HEK293 (cell line): ENCODE results near the gene DDX25.

Experiments
- CTCF ChIP-seq: fragments of 450-650 bp; formaldehyde crosslinking; IDR thresholded peaks from 2 replicates; pipeline ENCODE4 v1.5.1; 2016; ENCODE audit warnings: missing biosample characterization, missing genetic modification characterization
- KLF16 ChIP-seq: fragments of 450-650 bp; formaldehyde crosslinking; IDR thresholded peaks from 2 replicates; pipeline ENCODE4 v1.5.1; 2017; ENCODE audit warnings: missing biosample characterization, missing genetic modification characterization
- KLF9 ChIP-seq: fragments of 450-650 bp; formaldehyde crosslinking; IDR thresholded peaks from 2 replicates; pipeline ENCODE4 v1.5.1; 2016; ENCODE audit warnings: missing biosample characterization, missing genetic modification characterization, low read depth
- OVOL3 ChIP-seq: fragments of 450-650 bp; formaldehyde crosslinking; IDR thresholded peaks from 2 replicates; pipeline ENCODE4 v1.5.1; 2016; ENCODE audit warnings: missing biosample characterization, missing genetic modification characterization
- PRDM6 ChIP-seq: fragments of 450-650 bp; formaldehyde crosslinking; IDR thresholded peaks from 2 replicates; pipeline ENCODE4 v1.5.1; 2017; ENCODE audit warnings: missing biosample characterization, missing genetic modification characterization
- RBAK ChIP-seq: fragments of 450-650 bp; formaldehyde crosslinking; IDR thresholded peaks from 2 replicates; pipeline ENCODE4 v1.5.1; 2016; ENCODE audit warnings: missing biosample characterization, missing genetic modification characterization
- SP7 ChIP-seq: fragments of 450-650 bp; formaldehyde crosslinking; IDR thresholded peaks from 2 replicates; pipeline ENCODE4 v1.5.1; 2016; ENCODE audit warnings: missing biosample characterization, missing genetic modification characterization
- YY1 ChIP-seq: fragments of 450-650 bp; formaldehyde crosslinking; IDR thresholded peaks from 2 replicates; pipeline ENCODE4 v1.5.1; 2018; ENCODE audit warnings: missing biosample characterization, missing genetic modification characterization
- ZBTB20 ChIP-seq: fragments of 450-650 bp; formaldehyde crosslinking; IDR thresholded peaks from 2 replicates; pipeline ENCODE4 v1.5.1; 2016; ENCODE audit warnings: missing biosample characterization, missing genetic modification characterization
- ZBTB48 ChIP-seq: fragments of 450-650 bp; formaldehyde crosslinking; IDR thresholded peaks from 2 replicates; pipeline ENCODE4 v1.5.1; 2016; ENCODE audit warnings: missing biosample characterization, missing genetic modification characterization
- ZNF18 ChIP-seq: fragments of 450-650 bp; formaldehyde crosslinking; IDR thresholded peaks from 2 replicates; pipeline ENCODE4 v1.5.1; 2016; ENCODE audit warnings: missing biosample characterization, missing genetic modification characterization
- ZNF19 ChIP-seq: fragments of 450-650 bp; formaldehyde crosslinking; IDR thresholded peaks from 2 replicates; pipeline ENCODE4; 2016; ENCODE audit warnings: missing biosample characterization, missing genetic modification characterization, low read depth
- ZNF214 ChIP-seq: fragments of 450-650 bp; formaldehyde crosslinking; IDR thresholded peaks from 2 replicates; pipeline ENCODE4 v1.5.1; 2017; ENCODE audit warnings: missing biosample characterization, mild to moderate bottlenecking, missing genetic modification characterization, borderline replicate concordance
- ZNF223 ChIP-seq: fragments of 450-650 bp; formaldehyde crosslinking; IDR thresholded peaks from 2 replicates; pipeline ENCODE4 v1.5.1; 2016; ENCODE audit warnings: missing biosample characterization, missing genetic modification characterization
- ZNF280D ChIP-seq: fragments of 450-650 bp; formaldehyde crosslinking; IDR thresholded peaks from 2 replicates; pipeline ENCODE4 v1.5.1; 2016; ENCODE audit warnings: missing biosample characterization, missing genetic modification characterization
- ZNF292 ChIP-seq: fragments of 450-650 bp; formaldehyde crosslinking; IDR thresholded peaks from 2 replicates; pipeline ENCODE4 v1.5.1; 2016; ENCODE audit warnings: low read depth, missing biosample characterization, missing genetic modification characterization, borderline replicate concordance
- ZNF324 ChIP-seq: fragments of 450-650 bp; formaldehyde crosslinking; IDR thresholded peaks from 2 replicates; pipeline ENCODE4 v1.5.1; 2016; ENCODE audit warnings: missing biosample characterization, missing genetic modification characterization
- ZNF366 ChIP-seq: fragments of 450-650 bp; formaldehyde crosslinking; conservative IDR thresholded peaks from 2 replicates; pipeline ENCODE4 v1.5.1; 2016; ENCODE audit warnings: missing biosample characterization, missing genetic modification characterization
- ZNF391 ChIP-seq: fragments of 450-650 bp; formaldehyde crosslinking; IDR thresholded peaks from 2 replicates; pipeline ENCODE4 v1.5.1; 2016; ENCODE audit warnings: low read depth, missing biosample characterization, missing genetic modification characterization, borderline replicate concordance
- ZNF488 ChIP-seq: fragments of 450-650 bp; formaldehyde crosslinking; IDR thresholded peaks from 2 replicates; pipeline ENCODE4 v1.5.1; 2016; ENCODE audit warnings: missing biosample characterization, missing genetic modification characterization
- ZNF623 ChIP-seq: fragments of 450-650 bp; formaldehyde crosslinking; IDR thresholded peaks from 2 replicates; pipeline ENCODE4 v1.5.1; 2016; ENCODE audit warnings: missing biosample characterization, missing genetic modification characterization
- ZNF626 ChIP-seq: fragments of 450-650 bp; sonication (Bioruptor Pico); formaldehyde crosslinking; IDR thresholded peaks from 2 replicates; pipeline ENCODE4 v1.5.1; 2018; ENCODE audit warnings: missing biosample characterization, missing genetic modification characterization, inconsistent platforms
- ZNF692 ChIP-seq: fragments of 450-650 bp; formaldehyde crosslinking; IDR thresholded peaks from 2 replicates; pipeline ENCODE4 v1.5.1; 2016; ENCODE audit warnings: missing biosample characterization, missing genetic modification characterization
- ZNF776 ChIP-seq: fragments of 450-650 bp; formaldehyde crosslinking; IDR thresholded peaks from 2 replicates; pipeline ENCODE4 v1.5.0; 2017; ENCODE audit warnings: missing biosample characterization, missing genetic modification characterization, borderline replicate concordance
- ZNF791 ChIP-seq: fragments of 450-650 bp; formaldehyde crosslinking; IDR thresholded peaks from 2 replicates; pipeline ENCODE4 v1.5.1; 2016; ENCODE audit warnings: missing biosample characterization, missing genetic modification characterization
- ZSCAN23 ChIP-seq: fragments of 450-650 bp; formaldehyde crosslinking; IDR thresholded peaks from 2 replicates; pipeline ENCODE4 v1.5.1; 2016; ENCODE audit warnings: missing biosample characterization, missing genetic modification characterization
- ZSCAN30 ChIP-seq: fragments of 450-650 bp; IDR thresholded peaks from 2 replicates; pipeline ENCODE4 v1.5.1; 2018; ENCODE audit warnings: missing biosample characterization, mild to moderate bottlenecking, missing genetic modification characterization, moderate library complexity
- ZXDB ChIP-seq: fragments of 450-650 bp; formaldehyde crosslinking; IDR thresholded peaks from 2 replicates; pipeline ENCODE4 v1.5.1; 2016; ENCODE audit warnings: missing biosample characterization, missing genetic modification characterization

DDX25 gene

GRCh38 chr11:125887373-125888324 is 16.7 kb upstream of the DDX25 start, which contains the start of gene HYLS1 (continued):
- TF ChIP-seq OVOL3 (0 out of 2 replicates have a peak, but pooled peaks have one; percentile 30), ZNF488 (tag by site-specific recombination) (no peak), ZSCAN30 (tag by site-specific recombination) (peak; percentile 60), KLF16 (tag by site-specific recombination) (peak; percentile 40; the same call in 1 of the 2 replicates), SP7 (peak; percentile 60), ZNF280D (tag by site-specific recombination) (no peak), ZNF776 (tag by site-specific recombination) (no peak), ZBTB48 (tag by site-specific recombination) (peak; percentile 29; the same call in 1 of the 2 replicates), RBAK (tag by site-specific recombination) (no peak), ZXDB (peak; percentile 88), ZNF292 (tag by site-specific recombination) (no peak), YY1 (tag by site-specific recombination) (no peak), CTCF (tag by site-specific recombination) (peak; percentile 42), ZNF391 (tag by site-specific recombination) (no peak), ZNF692 (peak; percentile 58), ZNF623 (tag by site-specific recombination) (no peak), PRDM6 (tag by site-specific recombination) (no peak), ZNF223 (no peak), KLF9 (tag by site-specific recombination) (peak; percentile 83), ZNF791 (tag by site-specific recombination) (no peak), ZNF18 (tag by site-specific recombination) (no peak), ZBTB20 (tag by site-specific recombination) (peak; percentile 23; the same call in 1 of the 2 replicates), ZNF626 (tag by site-specific recombination) (no peak), ZNF366 (tag by site-specific recombination) (no peak), ZSCAN23 (no peak), ZNF324 (tag by site-specific recombination) (no peak), ZNF19 (tag by site-specific recombination) (no peak), ZNF214 (no peak)
